ENCODE measurements around the gene ECE1.

DNA sequence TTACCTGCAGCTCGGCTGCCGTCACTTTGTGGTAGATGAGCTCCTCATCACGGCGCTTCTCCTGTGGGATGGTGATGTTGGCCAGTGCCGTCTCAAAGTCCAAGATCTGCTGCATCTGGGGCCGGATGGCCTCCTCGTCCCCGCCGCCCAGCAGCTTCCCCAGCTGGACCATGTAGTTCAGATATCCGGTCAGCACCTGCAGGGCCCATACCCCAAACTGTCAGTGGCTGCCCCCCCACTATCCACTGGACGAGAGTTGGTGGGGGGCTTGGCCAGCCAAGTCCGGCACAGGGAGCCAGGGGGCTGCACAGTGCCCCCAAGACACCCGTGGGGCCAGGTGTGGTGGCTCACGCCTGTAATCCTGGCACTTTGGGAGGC lies 34.3 kb downstream of the ECE1 start:
- TF ChIP-seq ZBTB49 (CRISPR knock-in tag; IDR thresholded peaks at IDR 0.05; ENCODE audit: borderline replicate concordance) (no peak), POLR2A (conservative IDR thresholded peaks at IDR 0.05) (no peak), CREB5 (CRISPR knock-in tag; IDR thresholded peaks at IDR 0.05) (no peak)
